MCF 10A (cell line): ENCODE measurements around the gene NUP214. TPM values are rescaled to one million over a fixed set of nuclear protein-coding genes. Genes with fewer than 3 reads are reported as not detected.

Experiments
- BruUV-seq: library from RNA; stranded (reverse); fragments of 400-500 nt; replicated peaks from 2 replicates; lab custom pipeline; 2021; lab: Mats Ljungman, UMichigan
- CTCF ChIA-PET: fragments of 300-600 bp; sonication (Branson Sonifier 250); formaldehyde crosslinking; extraction: SDS; loops from one replicate; lab custom pipeline; 2021; ENCODE audit warnings: antibody characterized with exemption, inconsistent platforms; lab: Yijun Ruan, JAX
- POLR2A ChIA-PET: fragments of 300-600, 350-650 bp; sonication (Branson Sonifier 250); formaldehyde crosslinking; extraction: SDS; loops from one replicate; lab custom pipeline; 2020; ENCODE audit warnings: antibody characterized with exemption, inconsistent platforms; lab: Yijun Ruan, JAX
- DNase-seq: peaks from one replicate; pipeline ENCODE4 v3.0.0-alpha.2; 2018; ENCODE audit not compliant: unreplicated experiment
- H3K27ac Mint-ChIP-seq: one replicate; pipeline ENCODE4 v1.8.0; 2022; ENCODE audit warnings: mild to moderate bottlenecking, low read depth, mixed read lengths; ENCODE audit not compliant: unreplicated experiment
- H3K27me3 Mint-ChIP-seq: one replicate; pipeline ENCODE4 v1.8.0; 2022; ENCODE audit warnings: mixed read lengths; ENCODE audit not compliant: insufficient read depth, unreplicated experiment
- H3K36me3 Mint-ChIP-seq: one replicate; pipeline ENCODE4 v1.8.0; 2022; ENCODE audit warnings: mild to moderate bottlenecking, moderate library complexity, mixed read lengths; ENCODE audit not compliant: insufficient read depth, unreplicated experiment
- H3K4me1 Mint-ChIP-seq: one replicate; pipeline ENCODE4 v1.8.0; 2022; ENCODE audit warnings: mixed read lengths; ENCODE audit not compliant: insufficient read depth, unreplicated experiment
- H3K4me3 Mint-ChIP-seq: one replicate; pipeline ENCODE4 v1.8.0; 2022; ENCODE audit warnings: mild to moderate bottlenecking, moderate library complexity, mixed read lengths; ENCODE audit not compliant: unreplicated experiment
- H3K9me3 Mint-ChIP-seq: one replicate; pipeline ENCODE4 v1.8.0; 2022; ENCODE audit warnings: mixed read lengths; ENCODE audit not compliant: unreplicated experiment
- CTCF ChIP-seq: fragments of 200-600 bp; IDR thresholded peaks from one replicate; pipeline ENCODE4 v1.8.0; 2022; ENCODE audit warnings: antibody characterized with exemption, mild to moderate bottlenecking; ENCODE audit not compliant: unreplicated experiment
- intact Hi-C: fragments of 100-400 bp; cut with micrococcal nuclease; formaldehyde crosslinking; loops from 2 replicates; pipeline ENCODE4 v1.14.1; 2022
- total RNA-seq: library from RNA; stranded (reverse); gene quantifications from 2 replicates; pipeline ENCODE4 v1.2.3, GENCODE V29; 2022

Gene NUP214
- total RNA-seq, 1 experiment from 2014 or later, result 41.8 TPM

GRCh38 chr9:131091352-131091992 lies 33.9 kb upstream of the NUP214 start:
- Mint-ChIP-seq H3K4me3 (no peak overlapping the region), H3K9me3 (no peaks in the 10 kb centered on the region), H3K36me3 (peaks cover 7% of the 10 kb centered on the region), H3K4me1 (peaks cover 10% of the 10 kb centered on the region), H3K27ac (no peak overlapping the region), H3K27me3 (no peaks in the 10 kb centered on the region)
- POLR2A ChIA-PET, result no interaction called here
- CTCF ChIA-PET, result interaction anchor here (0.6 to 1.0 kb wide), 3 partner anchors 37 to 46 kb away, joined by 3 to 4 read pairs (median 4); no protein-coding TSS in a partner anchor
- BruUV-seq, result no TSS peak
- no peak for TF ChIP-seq CTCF
- no peak for DNase-seq
- intact Hi-C loops, result no loop called here

- Mint-ChIP-seq H3K4me1 (peaks cover 10% of the 10 kb centered on the region), H3K4me3 (no peak overlapping the region), H3K27me3 (no peaks in the 10 kb centered on the region), H3K36me3 (peaks cover 7% of the 10 kb centered on the region), H3K9me3 (no peaks in the 10 kb centered on the region), H3K27ac (no peak overlapping the region)
- no TSS peak for BruUV-seq
- intact Hi-C loops, result no loop called here
- POLR2A ChIA-PET, result no interaction called here
- CTCF ChIA-PET, result interaction anchor here (1.0 kb wide), 1 partner anchor 47 kb away, joined by 4 read pairs; no protein-coding TSS in a partner anchor
- no peak for TF ChIP-seq CTCF
- no peak for DNase-seq
Measured at GRCh38 chr9:131092030-131092429, 33.4 kb upstream of the NUP214 start.

- no peak for TF ChIP-seq CTCF
- Mint-ChIP-seq H3K36me3 (peaks cover 7% of the 10 kb centered on the region), H3K4me1 (peaks cover 10% of the 10 kb centered on the region), H3K27me3 (no peaks in the 10 kb centered on the region), H3K9me3 (no peaks in the 10 kb centered on the region), H3K27ac (no peak overlapping the region), H3K4me3 (no peak overlapping the region)
- POLR2A ChIA-PET, result no interaction called here
- DNase-seq, result no peak
- intact Hi-C loops, result no loop called here
- CTCF ChIA-PET, result interaction anchor here (0.7 kb wide), 1 partner anchor 391 kb away, joined by 4 read pairs; no protein-coding TSS in a partner anchor
- no TSS peak for BruUV-seq
Measured at GRCh38 chr9:131092548-131093440, 32.6 kb upstream of the NUP214 start.

GRCh38 chr9:131094015-131094414 lies 31.4 kb upstream of the NUP214 start:
- no peak overlapping the region for H3K4me3 Mint-ChIP-seq
- no peaks in the 10 kb centered on the region for H3K9me3 Mint-ChIP-seq
- TF ChIP-seq CTCF, result no peak
- ChIA-PET CTCF (interaction anchor here (0.6 to 1.1 kb wide), 4 partner anchors 37 to 48 kb away, joined by 3 read pairs; no protein-coding TSS in a partner anchor), POLR2A (interaction anchor here (0.6 kb wide), 1 partner anchor 176 kb away, joined by 3 read pairs; no protein-coding TSS in a partner anchor)
- intact Hi-C loops, result no loop called here
- DNase-seq, result no peak
- no TSS peak for BruUV-seq
- H3K36me3 Mint-ChIP-seq, result peaks cover 7% of the 10 kb centered on the region
- no peak overlapping the region for H3K27ac Mint-ChIP-seq
- peaks cover 10% of the 10 kb centered on the region for H3K4me1 Mint-ChIP-seq
- H3K27me3 Mint-ChIP-seq, result no peaks in the 10 kb centered on the region
